SU-DHL-6 (cell line): ENCODE results near the gene PTCH2.
"Not testable (repeated sequence)": the region's sequence is repeated elsewhere in the genome, so short reads cannot be mapped to it uniquely, and the experiment has no call there.

Experiments used
- H2AFZ ChIP-seq: fragments of 200-600 bp; sonication (generic); 2 replicates; pipeline ENCODE4 v1.6.1; 2014; ENCODE audit warnings: low read depth, mild to moderate bottlenecking, moderate library complexity, mixed read lengths, antibody characterized with exemption, low read length; ENCODE audit not compliant: severe bottlenecking
- H3F3A ChIP-seq: fragments of 200-600 bp; shearing (Covaris generic); 2 replicates; pipeline ENCODE4 v1.6.0; 2016; ENCODE audit warnings: antibody characterized with exemption, mild to moderate bottlenecking; ENCODE audit not compliant: insufficient read depth
- H3K27ac ChIP-seq: fragments of 200-600 bp; sonication (generic); 2 replicates; pipeline ENCODE4 v1.5.1; 2016; ENCODE audit warnings: low read depth, mild to moderate bottlenecking, low read length, moderate library complexity, mixed read lengths
- H3K27me3 ChIP-seq: fragments of 200-600 bp; sonication (generic), shearing (Covaris generic); 2 replicates; pipeline ENCODE4 v1.6.0; 2014; ENCODE audit warnings: mild to moderate bottlenecking, low read length
- H3K36me3 ChIP-seq: fragments of 200-600 bp; sonication (generic); 2 replicates; pipeline ENCODE4 v1.6.1; 2014; ENCODE audit warnings: mild to moderate bottlenecking, low read length, mixed read lengths
- H3K4me2 ChIP-seq: fragments of 300-600, 200-600 bp; shearing (Covaris generic), sonication (generic); 2 replicates; pipeline ENCODE4 v1.6.0; 2014; ENCODE audit warnings: low read length, low read depth, mild to moderate bottlenecking; ENCODE audit not compliant: poor library complexity, severe bottlenecking
- H3K4me3 ChIP-seq: fragments of 200-600 bp; sonication (generic); 2 replicates; pipeline ENCODE4 v1.5.1; 2014; ENCODE audit warnings: antibody characterized with exemption, low read length, mild to moderate bottlenecking, mixed read lengths; ENCODE audit not compliant: insufficient read depth, poor library complexity, severe bottlenecking
- H3K79me2 ChIP-seq: fragments of 200-600 bp; sonication (generic); 2 replicates; pipeline ENCODE4 v1.6.1; 2014; ENCODE audit warnings: mild to moderate bottlenecking, low read length, moderate library complexity; ENCODE audit not compliant: insufficient read depth
- H3K9ac ChIP-seq: fragments of 200-600 bp; sonication (generic); 2 replicates; pipeline ENCODE4 v1.7.0; 2014; ENCODE audit warnings: mild to moderate bottlenecking, low read length
- H3K9me2 ChIP-seq: fragments of 200-600 bp; sonication (generic); replicated peaks from 2 replicates; pipeline ENCODE4 v1.6.1; 2014; ENCODE audit warnings: low read length; ENCODE audit not compliant: insufficient read depth
- H3K9me3 ChIP-seq: fragments of 200-600 bp; sonication (generic); 2 replicates; pipeline ENCODE4 v1.6.1; 2014; ENCODE audit warnings: low read length, mixed read lengths; ENCODE audit not compliant: insufficient read depth
- H4K20me1 ChIP-seq: fragments of 200-600 bp; sonication (generic); 2 replicates; pipeline ENCODE4 v1.6.1; 2014; ENCODE audit warnings: low read depth, mild to moderate bottlenecking, antibody characterized with exemption, low read length, moderate library complexity, mixed read lengths
- EZH2phosphoT487 ChIP-seq: fragments of 200-600 bp; sonication (generic), shearing (Covaris generic); conservative IDR thresholded peaks from 2 replicates; pipeline ENCODE4 v1.6.1; 2018; ENCODE audit warnings: mild to moderate bottlenecking, antibody characterized with exemption, low read length, moderate library complexity, mixed read lengths
- TF ChIP-seq, protein P1 (sequence below): fragments of 200-600 bp; sonication (generic); IDR thresholded peaks from one replicate; pipeline ENCODE4 v1.5.1; 2017; ENCODE audit warnings: antibody characterized with exemption, mild to moderate bottlenecking, low read length, moderate library complexity; ENCODE audit not compliant: insufficient read depth, poor library complexity, severe bottlenecking

Gene PTCH2

DNA sequence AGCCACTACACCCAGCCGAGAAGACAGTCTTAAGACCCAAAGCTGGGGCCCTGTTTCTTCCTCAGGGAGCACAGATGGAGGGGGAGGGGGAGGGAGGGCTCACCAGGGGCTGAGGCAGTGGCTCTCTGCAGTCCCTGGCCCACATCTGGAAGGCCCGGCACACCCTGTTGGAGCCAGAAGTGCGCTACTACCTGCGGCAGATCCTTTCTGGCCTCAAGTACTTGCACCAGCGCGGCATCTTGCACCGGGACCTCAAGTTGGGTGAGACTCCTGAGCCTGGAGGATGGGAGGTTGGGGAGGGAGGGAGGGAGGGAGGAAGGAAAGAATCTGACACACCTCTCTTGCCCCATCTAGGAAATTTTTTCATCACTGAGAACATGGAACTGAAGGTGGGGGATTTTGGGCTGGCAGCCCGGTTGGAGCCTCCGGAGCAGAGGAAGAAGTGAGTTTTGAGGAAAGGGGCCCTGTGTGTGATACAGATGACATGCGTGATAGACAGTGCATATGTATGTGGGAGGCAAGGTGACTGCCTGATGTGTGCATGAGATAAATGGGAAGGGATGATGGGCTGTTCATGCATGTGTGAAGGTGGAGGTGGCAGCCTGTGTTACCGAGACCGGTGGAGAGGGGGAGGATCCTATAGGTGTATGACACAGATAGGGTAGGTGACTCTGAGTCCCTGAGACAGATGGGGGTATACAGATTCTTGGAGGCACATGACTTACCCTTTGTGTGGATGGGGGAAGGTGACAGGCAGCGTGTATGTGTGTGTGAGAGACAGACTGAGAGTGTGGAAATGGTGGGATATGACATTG, 41.4 kb downstream of the PTCH2 start:
- no peaks in the 10 kb centered on the region for H3K27me3 ChIP-seq
- H3K36me3 ChIP-seq: no peaks in the 10 kb centered on the region
- no peak overlapping the region for H3K27ac ChIP-seq
- peak overlapping the region; percentile 35 for H3K4me2 ChIP-seq
- H3K4me3 ChIP-seq: no peak overlapping the region
- no peaks in the 10 kb centered on the region for H3K9me2 ChIP-seq
- no peaks in the 10 kb centered on the region for H3K79me2 ChIP-seq
- H3K9me3 ChIP-seq: no peaks in the 10 kb centered on the region
- peaks cover 8% of the 10 kb centered on the region; the same call in 1 of the 2 replicates for H3F3A ChIP-seq
- TF ChIP-seq, protein P1, sequence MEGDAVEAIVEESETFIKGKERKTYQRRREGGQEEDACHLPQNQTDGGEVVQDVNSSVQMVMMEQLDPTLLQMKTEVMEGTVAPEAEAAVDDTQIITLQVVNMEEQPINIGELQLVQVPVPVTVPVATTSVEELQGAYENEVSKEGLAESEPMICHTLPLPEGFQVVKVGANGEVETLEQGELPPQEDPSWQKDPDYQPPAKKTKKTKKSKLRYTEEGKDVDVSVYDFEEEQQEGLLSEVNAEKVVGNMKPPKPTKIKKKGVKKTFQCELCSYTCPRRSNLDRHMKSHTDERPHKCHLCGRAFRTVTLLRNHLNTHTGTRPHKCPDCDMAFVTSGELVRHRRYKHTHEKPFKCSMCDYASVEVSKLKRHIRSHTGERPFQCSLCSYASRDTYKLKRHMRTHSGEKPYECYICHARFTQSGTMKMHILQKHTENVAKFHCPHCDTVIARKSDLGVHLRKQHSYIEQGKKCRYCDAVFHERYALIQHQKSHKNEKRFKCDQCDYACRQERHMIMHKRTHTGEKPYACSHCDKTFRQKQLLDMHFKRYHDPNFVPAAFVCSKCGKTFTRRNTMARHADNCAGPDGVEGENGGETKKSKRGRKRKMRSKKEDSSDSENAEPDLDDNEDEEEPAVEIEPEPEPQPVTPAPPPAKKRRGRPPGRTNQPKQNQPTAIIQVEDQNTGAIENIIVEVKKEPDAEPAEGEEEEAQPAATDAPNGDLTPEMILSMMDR: no peak
- no peak for TF ChIP-seq EZH2phosphoT487
- no peak overlapping the region for H2AFZ ChIP-seq
- no peaks in the 10 kb centered on the region for H4K20me1 ChIP-seq
- H3K9ac ChIP-seq: peak overlapping the region; percentile 87; the same call in 1 of the 2 replicates

GRCh38 chr1:44799770-44800584, 43.1 kb downstream of the PTCH2 start, which contains the start of gene PLK3:
Gene PLK3, plus strand, starts transcription at chr1:44800377. Its CDS starts 87 bp downstream, at chr1:44800464.
- Histone ChIP-seq H3K4me3 (peak within 1 kb of the TSS; percentile 69), H2AFZ (peak within 1 kb of the TSS; percentile 72), H3K9ac (peak within 1 kb of the TSS; percentile 87), H3K9me3 (no peaks in the 10 kb centered on the region), H3F3A (0 out of 2 replicates have a peak, but pooled peaks cover 6% of the 10 kb centered on the region), H3K79me2 (no peaks in the 10 kb centered on the region), H3K9me2 (no peaks in the 10 kb centered on the region), H3K36me3 (no peaks in the 10 kb centered on the region), H3K27me3 (no peaks in the 10 kb centered on the region), H3K4me2 (peak within 1 kb of the TSS; percentile 60), H4K20me1 (no peaks in the 10 kb centered on the region), H3K27ac (peak within 1 kb of the TSS; percentile 83)
- TF ChIP-seq, protein P1: peak; percentile 64
- TF ChIP-seq EZH2phosphoT487: no peak

DNA sequence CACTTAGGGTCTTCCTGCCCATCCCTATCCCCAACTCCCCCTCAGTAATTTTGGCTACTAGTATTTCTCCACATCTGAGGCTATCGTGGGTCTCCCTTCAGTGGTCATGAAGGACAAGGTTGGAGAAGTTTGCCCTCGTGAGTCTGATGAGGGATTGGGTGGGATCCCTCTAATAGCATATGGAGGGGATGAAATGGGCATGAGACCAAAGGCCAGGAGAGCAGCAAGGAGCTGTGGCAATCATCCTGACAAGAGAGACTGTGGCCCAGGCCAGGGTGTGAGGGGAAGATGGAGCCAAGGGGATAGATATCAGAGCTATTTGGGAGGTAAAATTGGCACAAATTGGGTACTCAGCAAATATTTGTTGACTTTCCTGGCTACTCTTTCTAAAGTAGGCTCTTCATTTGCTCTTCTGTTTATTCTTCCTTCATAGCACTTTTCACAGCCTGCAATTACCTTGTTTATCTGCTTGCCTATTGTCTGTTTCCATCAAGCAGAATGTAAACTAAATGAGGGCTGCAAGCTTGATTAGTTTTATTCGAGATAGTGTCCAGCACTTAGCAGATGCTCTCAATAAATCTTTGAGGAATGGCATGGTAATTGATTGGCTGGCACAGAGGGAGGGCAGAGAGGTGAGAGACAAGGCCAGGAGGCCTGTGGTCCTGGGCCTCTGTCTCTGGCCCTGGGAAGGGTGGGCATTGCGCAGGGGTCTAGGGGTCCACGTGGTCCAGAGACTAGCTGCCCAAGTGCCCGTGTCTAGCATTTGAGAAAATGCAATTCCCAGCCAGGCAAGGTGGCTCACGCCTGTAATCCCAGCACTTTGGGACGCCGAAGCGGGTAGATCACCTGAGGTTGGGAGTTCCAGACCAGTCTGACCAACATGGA, 44.3 kb downstream of the PTCH2 start:
- no peaks in the 10 kb centered on the region for H3K27me3 ChIP-seq
- no peak for TF ChIP-seq EZH2phosphoT487
- TF ChIP-seq, protein P1: no peak
- no peaks in the 10 kb centered on the region for H3K9me2 ChIP-seq
- no peaks in the 10 kb centered on the region for H4K20me1 ChIP-seq
- H3K9ac ChIP-seq: no peak overlapping the region; the same call in 1 of the 2 replicates
- H3K9me3 ChIP-seq: no peaks in the 10 kb centered on the region
- H3K4me2 ChIP-seq: no peak overlapping the region
- H3K79me2 ChIP-seq: no peaks in the 10 kb centered on the region
- 0 out of 2 replicates have a peak, but pooled peaks cover 6% of the 10 kb centered on the region for H3F3A ChIP-seq
- H2AFZ ChIP-seq: peak overlapping the region; percentile 49
- H3K4me3 ChIP-seq: no peak overlapping the region
- H3K27ac ChIP-seq: no peak overlapping the region
- H3K36me3 ChIP-seq: no peaks in the 10 kb centered on the region

- H3K27ac ChIP-seq, H3K36me3 ChIP-seq, H3K9ac ChIP-seq, H4K20me1 ChIP-seq, H3K9me3 ChIP-seq, H3K79me2 ChIP-seq, H3K9me2 ChIP-seq, H3K4me2 ChIP-seq, H3K4me3 ChIP-seq, H3F3A ChIP-seq, H3K27me3 ChIP-seq: not testable (repeated sequence)
- H2AFZ ChIP-seq: peak overlapping the region; percentile 49
Observed at GRCh38 chr1:44797886-44798285, 45.2 kb downstream of the PTCH2 start.
